ENCODE measurements around the gene DDX24.

The DDX24 gene

GRCh38 chr14:94004015-94004414 lies 77.0 kb downstream of the DDX24 start:
- DNase-seq: no peak

DNA sequence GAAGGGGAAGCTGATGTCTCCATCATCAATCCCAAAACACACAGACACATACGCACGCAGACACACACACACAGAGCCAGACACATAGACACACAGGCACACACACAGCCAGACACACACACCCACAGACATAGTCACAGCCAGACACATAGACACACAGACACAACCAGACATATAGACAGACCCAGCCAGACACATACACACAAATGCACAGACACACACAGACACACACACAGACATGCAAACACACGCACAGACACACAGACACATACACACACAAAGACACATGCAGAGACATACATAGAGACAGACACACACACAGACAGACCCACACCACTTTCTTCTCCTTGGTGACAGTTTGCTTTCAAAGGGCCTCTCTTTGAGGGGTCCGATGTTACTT lies 77.6 kb downstream of the DDX24 start:
- DNase-seq: no peak

DNA sequence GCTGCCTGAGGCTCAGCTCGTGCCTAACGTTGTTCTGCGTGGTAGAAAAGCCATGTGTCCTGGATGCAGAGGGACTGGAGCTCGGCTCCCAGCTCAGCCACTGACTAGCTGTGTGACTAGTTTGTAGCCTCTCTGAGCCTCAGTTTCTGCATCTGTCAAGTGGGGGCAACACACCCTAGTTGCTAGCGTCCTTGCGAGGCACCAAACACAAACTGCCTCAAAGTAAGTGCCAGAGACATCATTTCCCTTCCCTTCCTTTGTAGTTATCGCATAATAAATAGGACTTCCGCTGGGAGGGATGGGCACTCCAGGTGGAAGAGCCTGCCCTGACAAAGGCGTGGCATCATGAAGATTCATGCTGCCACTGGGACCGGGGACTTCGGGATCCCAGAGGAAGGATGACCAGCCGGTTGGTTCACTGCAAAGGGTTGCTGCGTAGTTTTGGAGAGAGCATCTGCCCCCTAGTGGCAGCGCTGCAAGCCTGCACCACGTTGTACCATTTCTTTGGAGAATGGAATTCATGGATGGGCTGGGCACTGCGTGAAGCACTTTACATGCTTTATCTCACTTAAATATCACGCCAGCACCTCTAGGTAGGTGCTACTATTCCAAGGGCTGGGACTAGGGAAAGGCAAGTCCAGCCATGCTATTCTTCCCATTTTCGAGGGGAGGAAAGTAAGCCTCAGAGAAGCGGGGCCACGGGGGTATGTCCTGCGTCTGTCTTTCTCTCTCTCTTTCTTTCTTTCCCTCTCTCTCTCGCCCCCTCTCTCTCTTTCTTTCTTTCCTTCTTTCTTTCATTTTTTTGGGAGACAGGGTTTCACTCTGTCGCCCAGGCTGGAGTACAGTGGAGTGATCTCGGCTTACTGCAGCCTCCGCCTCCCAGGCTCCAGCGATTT lies 79.3 kb downstream of the DDX24 start:
- peak; percentile 66 for DNase-seq

GRCh38 chr14:94001016-94001415 lies 80.0 kb downstream of the DDX24 start:
- DNase-seq: no peak

- DNase-seq: no peak
Observed at GRCh38 chr14:94000267-94000666, 80.7 kb downstream of the DDX24 start.

DNA sequence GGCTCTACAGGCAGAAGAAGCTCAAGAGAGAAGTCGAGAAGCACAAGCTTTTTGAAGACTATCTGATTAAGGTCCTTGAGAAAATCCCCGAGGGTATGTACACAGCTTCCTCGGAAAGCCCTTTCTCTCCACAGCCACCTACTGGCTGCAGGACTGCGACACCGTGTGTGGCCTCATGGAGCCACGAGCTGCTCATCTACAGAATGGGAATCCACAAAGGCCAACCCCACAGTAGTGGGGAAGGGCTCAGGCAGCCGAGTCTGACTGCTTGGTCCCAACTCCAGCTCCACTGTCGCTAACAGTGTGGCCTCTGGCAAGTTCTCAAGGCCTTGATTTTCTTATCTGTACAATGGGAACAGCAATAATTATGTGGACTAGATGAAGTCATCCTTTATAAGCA lies 81.4 kb downstream of the DDX24 start:
- no peak for DNase-seq

- no peak for DNase-seq
Observed at GRCh38 chr14:93998871-93999403, 82.1 kb downstream of the DDX24 start.
